ENCODE measurements around the gene LONP2.

LONP2 gene

DNA sequence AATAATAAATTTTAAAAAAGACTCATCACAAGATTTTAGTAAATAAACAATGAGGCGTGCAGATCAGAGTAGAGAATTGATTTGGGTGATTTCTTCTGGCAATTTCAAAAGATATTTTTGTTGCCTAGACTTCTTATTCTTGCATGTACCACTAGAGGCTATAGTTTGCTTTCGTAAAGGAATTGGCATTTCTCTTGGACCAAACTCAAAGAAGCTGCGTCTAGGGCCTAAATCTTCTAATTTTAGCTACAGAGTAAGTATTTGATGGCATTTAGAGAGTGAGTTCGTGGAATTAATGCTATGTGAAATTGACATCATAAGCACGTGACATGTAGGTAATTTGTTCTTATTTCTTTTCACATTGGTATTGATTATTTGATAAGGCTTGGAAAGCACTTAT, 27.6 kb downstream of the LONP2 start:
- DNase-seq (ENCODE audit: low read depth): no peak
- H3K4me3 ChIP-seq (ENCODE audit: control insufficient read depth, low read depth, low read length): no peak overlapping the region
- TF ChIP-seq, protein P1, sequence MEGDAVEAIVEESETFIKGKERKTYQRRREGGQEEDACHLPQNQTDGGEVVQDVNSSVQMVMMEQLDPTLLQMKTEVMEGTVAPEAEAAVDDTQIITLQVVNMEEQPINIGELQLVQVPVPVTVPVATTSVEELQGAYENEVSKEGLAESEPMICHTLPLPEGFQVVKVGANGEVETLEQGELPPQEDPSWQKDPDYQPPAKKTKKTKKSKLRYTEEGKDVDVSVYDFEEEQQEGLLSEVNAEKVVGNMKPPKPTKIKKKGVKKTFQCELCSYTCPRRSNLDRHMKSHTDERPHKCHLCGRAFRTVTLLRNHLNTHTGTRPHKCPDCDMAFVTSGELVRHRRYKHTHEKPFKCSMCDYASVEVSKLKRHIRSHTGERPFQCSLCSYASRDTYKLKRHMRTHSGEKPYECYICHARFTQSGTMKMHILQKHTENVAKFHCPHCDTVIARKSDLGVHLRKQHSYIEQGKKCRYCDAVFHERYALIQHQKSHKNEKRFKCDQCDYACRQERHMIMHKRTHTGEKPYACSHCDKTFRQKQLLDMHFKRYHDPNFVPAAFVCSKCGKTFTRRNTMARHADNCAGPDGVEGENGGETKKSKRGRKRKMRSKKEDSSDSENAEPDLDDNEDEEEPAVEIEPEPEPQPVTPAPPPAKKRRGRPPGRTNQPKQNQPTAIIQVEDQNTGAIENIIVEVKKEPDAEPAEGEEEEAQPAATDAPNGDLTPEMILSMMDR (IDR thresholded peaks at IDR 0.05; ENCODE audit: control insufficient read depth, insufficient read depth, low read depth, low read length, missing control alignments): no peak

DNA sequence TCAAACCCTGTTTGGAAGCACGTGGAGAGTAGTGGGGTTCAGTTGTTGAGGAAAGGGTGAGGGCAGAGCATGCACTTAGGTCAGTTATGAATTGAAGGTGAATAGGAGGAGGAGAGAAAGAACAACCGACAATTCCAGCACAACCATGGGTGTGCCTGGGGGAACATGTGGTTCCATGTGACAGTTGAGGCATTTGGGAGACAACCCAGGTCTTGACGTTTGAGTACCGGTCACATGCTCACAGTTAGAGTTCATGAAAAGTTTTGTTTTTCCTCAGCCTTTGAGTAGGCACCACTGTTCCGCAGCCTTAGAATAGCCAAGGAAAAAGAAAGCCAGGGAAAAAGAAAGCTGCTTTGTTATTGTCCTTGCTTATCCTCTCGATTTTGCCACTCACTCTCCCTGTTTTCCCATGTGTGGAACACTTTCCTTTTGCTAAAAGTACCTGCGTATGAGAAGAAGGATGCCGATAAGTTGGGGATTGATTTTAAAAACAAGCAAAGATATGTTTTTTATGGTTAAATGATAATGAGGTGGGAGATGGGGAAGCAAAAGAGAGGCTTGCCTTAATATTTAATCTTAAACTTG, 28.8 kb downstream of the LONP2 start:
- no peak overlapping the region for H3K4me3 ChIP-seq (ENCODE audit: control insufficient read depth, low read depth, low read length)
- TF ChIP-seq, protein P1 (IDR thresholded peaks at IDR 0.05; ENCODE audit: control insufficient read depth, insufficient read depth, low read depth, low read length, missing control alignments): no peak
- DNase-seq (ENCODE audit: low read depth): no peak

DNA sequence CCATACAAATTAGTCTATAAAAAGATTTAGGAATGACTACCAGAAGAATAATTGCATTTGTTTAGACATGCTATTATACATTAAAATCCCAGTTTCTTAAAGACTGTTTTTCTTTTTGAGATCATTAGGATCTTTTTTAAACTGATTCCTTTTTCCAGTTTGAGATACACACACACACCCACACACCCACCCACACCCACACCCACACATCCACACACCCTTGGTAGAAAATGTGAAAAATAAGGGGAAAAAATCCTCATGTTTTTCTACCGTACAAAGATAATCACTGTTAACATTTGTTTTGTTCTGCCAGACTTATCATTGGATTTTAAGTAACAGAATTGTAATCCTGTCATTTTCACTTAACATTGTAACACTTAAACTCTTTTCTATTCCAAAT, 30.4 kb downstream of the LONP2 start:
- TF ChIP-seq, protein P1 (IDR thresholded peaks at IDR 0.05; ENCODE audit: control insufficient read depth, insufficient read depth, low read depth, low read length, missing control alignments): no peak
- H3K4me3 ChIP-seq (ENCODE audit: control insufficient read depth, low read depth, low read length): no peak overlapping the region
- no peak for DNase-seq (ENCODE audit: low read depth)

DNA sequence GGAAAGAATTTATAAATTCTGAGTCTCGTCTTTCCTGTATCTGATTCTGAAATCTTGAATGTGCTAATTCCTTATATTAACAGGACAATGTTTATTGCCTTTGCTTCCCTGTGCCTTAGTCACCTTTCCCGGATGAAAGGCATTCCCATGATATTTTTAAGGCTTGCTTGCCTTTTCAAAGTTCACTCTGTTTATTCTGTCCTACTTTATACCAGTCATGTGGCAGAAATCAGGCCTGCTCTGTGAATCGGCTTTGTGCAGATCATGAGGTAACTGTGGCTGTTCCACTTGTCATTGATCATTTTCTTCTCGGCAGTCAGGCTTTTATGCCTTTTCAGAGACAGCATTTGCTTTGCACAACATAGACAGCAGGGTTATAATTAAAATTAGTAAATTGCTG, 32.0 kb downstream of the LONP2 start:
- TF ChIP-seq, protein P1 (IDR thresholded peaks at IDR 0.05; ENCODE audit: control insufficient read depth, insufficient read depth, low read depth, low read length, missing control alignments): no peak
- no peak for DNase-seq (ENCODE audit: low read depth)
- no peak overlapping the region for H3K4me3 ChIP-seq (ENCODE audit: control insufficient read depth, low read depth, low read length)

DNA sequence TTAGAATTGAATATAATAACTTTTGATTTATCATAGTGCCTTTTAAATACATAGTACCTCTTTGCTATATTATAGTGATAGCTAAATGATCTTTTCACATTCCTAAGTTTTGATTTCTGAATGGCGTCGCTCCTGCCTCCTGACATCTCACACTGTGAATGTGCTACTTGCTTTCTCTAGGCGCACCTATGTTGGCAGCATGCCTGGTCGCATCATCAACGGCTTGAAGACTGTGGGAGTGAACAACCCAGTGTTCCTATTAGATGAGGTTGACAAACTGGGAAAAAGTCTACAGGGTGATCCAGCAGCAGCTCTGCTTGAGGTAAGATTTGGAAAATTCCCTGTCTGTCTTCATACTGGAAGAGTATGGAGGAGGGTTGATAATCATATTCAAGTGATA, 33.1 kb downstream of the LONP2 start:
- no peak overlapping the region for H3K4me3 ChIP-seq (ENCODE audit: control insufficient read depth, low read depth, low read length)
- DNase-seq (ENCODE audit: low read depth): no peak
- TF ChIP-seq, protein P1 (IDR thresholded peaks at IDR 0.05; ENCODE audit: control insufficient read depth, insufficient read depth, low read depth, low read length, missing control alignments): no peak

DNA sequence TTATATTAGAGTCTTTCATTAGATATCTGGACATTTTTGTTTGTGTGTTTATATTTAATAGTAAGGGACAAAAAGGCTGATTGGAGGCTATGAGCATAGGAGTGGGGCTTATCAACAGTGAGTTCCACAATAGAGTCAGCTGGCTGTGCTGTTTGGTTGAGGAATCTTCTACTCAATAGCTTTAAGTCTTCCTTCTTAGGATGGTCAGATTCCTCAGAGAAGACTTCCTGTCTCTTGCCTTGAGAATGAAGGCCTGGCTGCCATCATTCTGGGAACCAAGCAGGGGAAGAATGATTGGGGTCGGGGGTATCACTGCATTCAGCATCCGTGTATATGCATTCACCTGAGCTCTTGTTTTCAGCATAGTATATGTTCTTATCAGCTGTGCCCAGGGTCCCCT, 35.1 kb downstream of the LONP2 start:
- TF ChIP-seq, protein P1 (IDR thresholded peaks at IDR 0.05; ENCODE audit: control insufficient read depth, insufficient read depth, low read depth, low read length, missing control alignments): no peak
- H3K4me3 ChIP-seq (ENCODE audit: control insufficient read depth, low read depth, low read length): no peak overlapping the region
- no peak for DNase-seq (ENCODE audit: low read depth)

DNA sequence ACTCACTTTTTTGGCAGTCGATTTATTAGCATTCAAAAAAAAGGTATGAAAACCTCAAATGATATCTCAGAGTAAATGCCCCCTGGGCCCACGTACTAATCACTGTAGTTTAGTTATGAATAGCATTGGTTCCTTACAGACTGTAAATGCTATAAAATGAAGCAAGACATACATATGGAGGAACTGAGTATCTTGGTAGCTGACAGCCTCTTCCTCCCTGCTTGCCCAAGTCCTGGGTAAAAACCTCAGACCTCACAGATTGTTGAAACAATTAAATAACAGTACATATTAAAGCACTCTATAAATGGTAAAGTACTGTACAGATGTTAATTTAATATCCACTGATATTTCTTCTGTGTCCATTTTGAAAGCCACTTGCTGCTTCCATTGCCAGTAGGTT, 36.4 kb downstream of the LONP2 start:
- no peak for DNase-seq (ENCODE audit: low read depth)
- TF ChIP-seq, protein P1 (IDR thresholded peaks at IDR 0.05; ENCODE audit: control insufficient read depth, insufficient read depth, low read depth, low read length, missing control alignments): no peak
- no peak overlapping the region for H3K4me3 ChIP-seq (ENCODE audit: control insufficient read depth, low read depth, low read length)

Data from AG09309 (cell line).